Myocyte (in vitro differentiated cells): ENCODE data around the gene PTGER1. TPM values are rescaled to one million over a fixed set of nuclear protein-coding genes. Genes with fewer than 3 reads are reported as not detected.

Source experiments
- DNase-seq: peaks from one replicate; pipeline ENCODE4 v3.0.0-alpha.2; 2012; ENCODE audit warnings: low read depth
- total RNA-seq: library from RNA; depleted of rRNA; stranded (reverse); fragments of >200 nt; gene quantifications from 2 replicates; pipeline ENCODE4 v1.2.3, GENCODE V29; 2014

The PTGER1 gene
- total RNA-seq, 1 donor from 2014 or later: not detected

DNA sequence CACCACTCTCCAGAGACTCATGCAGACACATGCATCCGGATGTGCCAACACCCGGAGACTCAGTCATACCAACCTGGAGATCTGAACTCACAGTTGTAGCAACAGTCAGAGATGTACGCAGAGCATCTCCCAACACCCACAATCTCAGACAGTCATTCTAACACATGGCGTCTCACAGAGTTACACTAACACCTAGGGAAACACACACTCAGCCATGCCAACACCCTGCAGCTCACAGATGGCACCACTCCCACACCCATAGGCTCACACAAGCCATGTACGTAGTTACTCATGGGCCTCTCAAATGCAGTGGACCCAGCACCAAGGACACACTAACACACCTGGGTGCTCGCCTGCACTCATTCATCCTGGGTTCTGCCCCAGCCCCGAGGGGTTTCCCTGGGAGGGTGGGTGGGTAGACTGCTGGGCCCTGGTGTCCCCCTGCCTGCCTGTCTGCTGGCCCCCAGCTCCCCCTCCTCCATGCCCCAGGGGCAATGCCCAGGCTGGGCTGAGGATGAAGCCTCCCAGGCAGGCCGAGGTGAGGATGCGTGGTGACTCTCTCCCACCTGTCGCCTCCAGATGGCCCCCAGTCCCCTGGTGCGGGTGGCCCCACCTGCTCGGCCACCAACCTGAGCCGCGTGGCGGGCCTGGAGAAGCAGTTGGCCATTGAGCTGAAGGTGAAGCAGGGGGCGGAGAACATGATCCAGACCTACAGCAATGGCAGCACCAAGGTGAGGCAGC lies 32.1 kb downstream of the PTGER1 start:
- DNase-seq: no peak

DNA sequence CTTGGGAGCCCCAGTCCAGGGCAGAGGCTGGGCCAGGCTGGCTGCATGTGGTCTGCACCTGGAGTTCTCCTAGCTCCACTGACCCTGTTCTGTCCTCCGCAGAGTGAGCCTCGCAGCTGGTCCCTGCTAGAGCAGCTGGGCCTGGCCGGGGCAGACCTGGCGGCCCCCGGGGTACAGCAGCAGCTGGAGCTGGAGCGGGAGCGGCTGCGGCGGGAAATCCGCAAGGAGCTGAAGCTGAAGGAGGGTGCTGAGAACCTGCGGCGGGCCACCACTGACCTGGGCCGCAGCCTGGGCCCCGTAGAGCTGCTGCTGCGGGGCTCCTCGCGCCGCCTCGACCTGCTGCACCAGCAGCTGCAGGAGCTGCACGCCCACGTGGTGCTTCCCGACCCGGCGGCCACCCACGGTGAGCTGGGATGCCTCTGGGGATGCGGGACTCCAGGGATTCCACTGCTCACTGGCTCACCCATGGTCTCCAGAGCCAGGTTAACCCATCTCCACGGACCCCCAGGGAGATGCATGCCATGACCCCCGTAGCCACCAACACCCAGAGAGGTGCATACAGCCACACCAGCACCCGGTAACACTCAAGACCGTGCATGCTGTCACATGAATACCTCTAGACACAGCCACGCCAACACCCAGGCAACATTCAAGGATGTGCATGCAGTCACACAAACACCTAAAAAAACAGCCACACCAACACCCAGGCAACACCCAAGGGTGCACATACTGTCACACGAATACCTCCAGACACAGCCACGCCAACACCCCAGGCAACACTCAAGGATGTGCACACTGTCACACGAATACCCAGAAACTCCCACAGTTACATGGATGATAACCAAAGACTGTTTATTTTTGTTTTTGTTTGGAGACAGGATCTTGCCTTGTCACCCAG lies 33.9 kb downstream of the PTGER1 start:
- DNase-seq: no peak

DNA sequence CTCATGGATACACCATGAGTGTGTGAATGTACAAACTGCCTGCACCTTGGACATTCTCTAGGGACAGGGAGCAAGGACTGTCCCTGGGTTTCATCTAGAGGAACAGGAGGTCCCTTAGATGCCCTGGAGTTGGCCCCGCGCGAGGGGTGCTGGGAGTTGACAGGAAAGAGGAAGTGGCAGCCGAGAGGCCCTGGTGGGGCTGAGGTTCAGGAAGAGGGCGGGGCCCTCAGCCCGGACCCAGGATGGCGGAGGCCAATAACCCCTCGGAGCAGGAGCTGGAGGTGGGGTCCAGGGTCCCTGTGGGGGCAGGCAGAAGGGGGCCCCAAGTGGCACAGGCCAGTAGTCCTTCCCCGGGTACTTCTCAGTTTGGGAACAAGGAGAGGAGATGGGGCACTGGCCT lies 35.1 kb downstream of the PTGER1 start:
- DNase-seq: no peak

DNA sequence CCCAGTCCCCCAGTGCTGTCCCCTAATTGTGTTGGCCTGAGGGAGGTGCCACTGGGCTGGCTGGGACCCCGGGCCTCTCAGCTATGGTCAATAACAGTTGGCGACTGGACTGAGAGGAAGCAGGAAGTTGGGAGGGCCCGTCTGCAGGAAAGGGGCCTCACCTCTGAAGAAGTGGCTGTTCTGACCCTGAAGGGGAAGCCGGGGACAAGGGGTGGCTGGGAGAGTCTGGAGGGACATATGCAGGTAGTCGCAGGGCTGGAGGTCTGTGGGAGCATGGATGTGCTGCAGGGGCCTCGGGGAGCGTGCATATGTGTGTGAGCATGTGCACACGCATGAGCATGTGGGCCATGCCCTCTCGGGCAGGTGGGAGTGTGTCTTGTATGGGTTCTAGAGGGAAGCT lies 36.1 kb downstream of the PTGER1 start:
- no peak for DNase-seq

DNA sequence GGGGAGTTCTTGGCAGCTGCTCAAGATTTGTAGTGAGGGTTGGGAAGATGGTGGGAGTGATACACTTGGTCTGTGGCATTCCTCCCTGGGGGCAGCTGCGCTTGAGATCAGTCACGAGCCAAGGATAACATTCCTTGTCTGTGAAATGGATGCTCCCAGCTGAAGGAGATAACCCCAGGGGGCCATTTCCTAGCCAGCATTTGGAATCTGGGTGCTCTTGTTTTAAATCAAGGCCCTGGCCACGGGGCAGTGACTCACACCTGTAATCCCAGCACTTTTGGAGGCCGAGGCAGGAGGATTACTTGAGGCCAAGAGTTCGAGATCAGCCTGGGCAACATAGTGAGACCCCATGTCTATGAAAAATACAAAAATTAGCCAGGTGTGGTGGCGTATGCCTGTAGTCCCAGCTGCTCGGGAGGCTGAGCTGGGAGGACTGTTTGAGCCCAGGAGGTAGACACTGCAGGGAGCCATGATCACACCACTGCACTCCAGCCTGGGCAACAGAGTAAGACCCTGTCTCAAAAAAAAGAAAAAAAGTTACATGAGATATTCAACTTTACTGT lies 37.5 kb downstream of the PTGER1 start:
- no peak for DNase-seq

DNA sequence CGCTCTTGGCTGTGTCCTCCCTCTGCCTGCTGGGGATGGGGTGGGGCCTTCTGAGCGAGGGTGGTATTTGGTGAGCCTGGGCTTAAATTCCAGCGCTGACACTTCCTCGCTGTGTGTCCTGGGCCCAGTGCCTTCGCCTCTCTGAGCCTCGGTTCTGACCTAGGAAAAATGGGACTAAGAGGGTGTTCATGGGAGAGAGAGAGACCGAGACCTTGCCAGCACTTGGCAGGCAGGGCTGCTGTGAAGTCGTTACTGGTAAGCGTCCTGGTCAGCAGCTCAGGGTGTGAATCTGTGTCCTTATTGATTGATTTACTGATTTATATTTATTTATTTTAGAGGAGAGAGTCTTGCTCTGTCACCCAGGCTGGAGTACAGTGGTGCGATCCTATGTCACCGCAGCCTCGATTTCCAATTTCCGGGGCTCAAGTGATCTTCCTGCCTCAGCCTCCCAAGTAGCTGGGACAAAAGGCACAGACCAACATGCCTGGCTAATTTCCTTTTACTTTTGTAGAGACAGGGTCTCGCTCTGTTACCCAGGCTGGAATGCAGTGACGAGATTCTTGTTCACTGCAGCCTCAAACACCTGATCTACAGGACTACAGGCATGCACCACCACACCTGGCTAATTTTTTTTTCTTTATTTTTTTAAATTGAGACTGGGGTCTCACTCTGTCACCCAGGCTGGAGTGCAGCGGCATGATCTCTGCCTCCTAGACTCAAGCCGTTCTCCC lies 39.7 kb downstream of the PTGER1 start:
- no peak for DNase-seq

DNA sequence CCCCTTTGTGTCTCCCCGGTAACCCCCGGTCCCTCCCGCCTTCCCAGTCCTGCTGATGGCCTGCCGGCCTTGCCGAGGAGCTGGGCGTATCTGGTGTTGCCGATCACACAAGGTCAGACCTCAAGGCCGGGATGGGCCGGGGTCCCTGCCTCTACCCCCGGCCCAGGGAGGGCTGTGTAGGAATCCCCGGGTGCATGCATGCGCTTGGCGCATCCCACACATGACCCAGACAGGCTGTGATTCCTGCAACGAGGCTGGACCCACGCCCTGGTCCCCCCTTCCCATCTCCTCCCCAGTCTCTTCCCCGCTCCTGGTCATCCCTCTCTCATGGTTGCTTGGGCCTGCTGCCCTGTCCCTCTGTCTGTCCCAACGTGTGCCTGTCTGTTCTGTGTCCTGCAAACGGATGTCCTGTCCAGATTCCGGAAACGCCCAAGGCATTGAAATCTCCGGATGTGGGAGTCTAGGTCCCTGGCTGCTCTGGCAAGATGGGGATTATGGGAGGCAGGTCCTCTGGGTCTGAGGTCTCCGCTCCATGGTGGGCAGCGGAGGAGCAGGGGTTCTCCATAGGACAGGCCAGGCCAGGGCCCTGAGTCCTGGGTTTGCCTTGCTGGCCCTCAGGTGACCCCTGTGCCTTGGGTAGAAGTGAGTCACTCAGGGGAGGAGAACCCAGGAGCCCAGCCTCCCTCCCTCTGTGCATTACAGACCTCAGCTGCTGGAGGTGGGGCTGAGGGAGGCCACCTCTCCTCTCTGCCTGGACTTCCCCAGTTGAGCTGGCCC lies 40.4 kb downstream of the PTGER1 start:
- DNase-seq: peak; percentile 66

DNA sequence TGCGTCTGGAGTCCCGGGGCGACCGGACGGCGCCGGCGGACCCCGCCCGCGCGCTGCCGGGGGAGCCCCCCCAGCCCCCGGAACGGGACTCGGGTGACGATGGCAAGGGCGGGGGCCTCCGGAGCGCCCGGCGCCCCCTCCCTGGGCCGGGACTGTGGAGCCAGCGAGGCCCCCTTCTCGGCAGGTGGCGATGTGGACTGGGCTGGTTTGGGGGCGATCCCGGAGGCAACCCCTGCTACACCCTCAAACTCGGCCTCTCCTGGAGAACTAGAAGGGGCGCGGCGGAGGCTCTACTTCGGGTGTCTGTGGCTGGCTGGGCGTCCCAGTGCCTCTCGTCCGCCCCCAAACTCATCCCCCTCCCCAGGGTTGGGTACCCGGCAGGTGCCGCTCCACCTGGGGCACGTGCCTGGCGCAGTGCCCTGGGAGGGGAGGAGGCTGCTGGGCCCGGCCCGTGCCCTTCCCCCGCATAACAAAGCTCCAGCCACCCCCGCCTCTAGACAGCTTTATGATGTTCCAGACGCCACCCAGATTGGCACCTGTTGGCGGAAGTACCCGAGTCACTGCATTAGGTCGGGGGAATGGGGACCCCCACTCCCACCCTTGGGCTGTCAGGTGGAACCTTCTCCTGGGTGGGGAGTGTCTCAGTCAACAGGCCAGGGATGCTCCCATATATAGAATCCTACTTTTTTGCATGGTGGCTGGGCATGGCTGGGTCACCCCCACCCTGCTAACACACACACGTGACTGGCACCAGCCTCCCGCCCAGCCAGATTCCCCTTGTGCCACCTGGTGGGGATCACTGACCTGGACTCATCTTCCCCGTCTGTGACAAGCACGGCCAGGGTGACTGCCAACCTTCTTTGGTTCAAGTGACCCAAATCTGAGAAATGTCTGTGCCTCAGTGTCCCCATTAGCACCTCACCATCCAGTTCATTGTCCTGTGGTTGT lies 41.3 kb downstream of the PTGER1 start:
- peak; percentile 18 for DNase-seq

DNA sequence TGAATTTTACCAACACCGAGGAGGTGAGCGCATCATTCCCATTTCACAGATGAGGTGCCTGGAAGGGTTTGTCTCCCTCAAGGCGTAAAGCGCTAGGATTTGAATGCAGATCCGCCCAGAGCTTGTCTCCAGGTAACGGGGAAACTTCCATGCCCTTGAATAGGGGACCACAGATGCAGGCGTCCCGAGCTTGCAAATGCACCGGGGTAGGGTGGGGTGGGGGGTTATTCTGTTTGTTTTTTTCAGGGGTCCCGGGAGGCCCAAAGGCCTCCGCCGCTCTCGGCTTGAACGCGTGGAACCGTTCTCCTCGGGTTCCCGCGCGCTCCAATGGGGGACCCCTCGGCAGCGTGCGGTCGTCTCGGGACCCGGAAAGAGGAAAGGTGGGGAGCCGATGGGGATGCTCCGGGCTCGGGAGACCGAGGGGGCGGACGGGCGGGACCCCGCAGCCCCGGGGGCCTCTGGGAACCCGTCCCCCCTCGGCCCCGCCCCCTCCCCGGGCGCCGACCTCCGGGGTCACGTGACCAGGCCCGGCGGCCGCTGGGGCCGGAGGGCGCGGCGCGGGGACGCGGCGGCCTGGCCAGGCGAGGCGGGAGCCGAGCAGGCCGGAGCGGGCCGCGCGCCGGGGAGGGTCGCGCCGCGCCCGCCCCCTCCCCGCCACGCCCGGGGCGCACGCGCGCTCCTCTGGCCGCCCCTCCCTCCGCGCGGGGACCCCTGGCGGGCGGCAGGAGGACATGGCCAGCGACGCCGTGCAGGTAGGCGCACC lies 42.2 kb downstream of the PTGER1 start, which contains the start of gene PKN1:
Gene PKN1 (plus strand): TSS at position 516 of the 763 bp plus-strand sequence. CDS start 216 bp downstream, at position 732.
- DNase-seq: peak; percentile 58

DNA sequence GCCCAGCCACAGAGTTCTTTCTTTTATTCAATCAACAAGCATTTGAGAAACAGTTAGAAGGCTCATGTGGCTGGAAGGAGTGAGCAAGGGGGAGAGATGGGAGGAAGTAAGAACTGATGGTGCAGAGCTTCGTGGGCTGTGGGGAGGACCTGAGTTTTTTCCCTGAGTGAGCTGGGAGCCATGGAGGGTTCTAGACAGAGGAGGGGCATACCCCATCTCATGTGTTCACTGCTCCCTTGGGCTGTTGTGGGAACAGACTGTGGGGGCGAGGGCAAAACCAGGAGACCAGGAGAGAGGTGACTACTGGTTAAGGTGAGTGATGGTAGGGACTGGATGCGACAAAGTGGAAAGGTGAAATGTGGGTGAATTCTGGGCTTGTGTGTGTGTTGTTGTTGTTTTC lies 44.4 kb downstream of the PTGER1 start:
- DNase-seq: no peak

DNA sequence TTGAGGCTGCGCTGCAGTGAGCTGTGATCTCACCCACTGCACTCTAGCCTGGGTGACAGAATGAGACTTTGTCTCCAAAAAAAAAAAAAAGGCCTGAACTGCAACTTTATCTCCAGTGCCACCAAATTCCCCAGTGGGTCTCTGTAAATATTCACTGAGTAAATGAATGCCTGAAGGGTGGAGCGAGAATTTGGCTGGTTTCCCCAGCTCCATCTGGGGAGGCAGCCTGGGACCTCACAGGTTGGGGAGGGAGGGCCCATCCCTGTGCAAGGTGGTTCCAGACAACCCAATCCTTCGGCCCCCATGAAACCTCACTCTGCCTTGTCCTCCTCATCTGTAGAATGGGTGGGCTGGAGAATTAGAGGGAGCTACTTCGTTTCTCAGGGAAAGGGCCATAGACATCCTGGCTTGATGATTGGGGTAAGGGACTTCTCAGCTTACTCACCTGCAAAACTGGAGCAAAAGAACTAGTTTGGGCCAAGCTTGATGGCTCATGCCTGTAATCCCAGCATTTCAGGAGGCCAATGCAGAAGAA lies 46.2 kb downstream of the PTGER1 start:
- no peak for DNase-seq

DNA sequence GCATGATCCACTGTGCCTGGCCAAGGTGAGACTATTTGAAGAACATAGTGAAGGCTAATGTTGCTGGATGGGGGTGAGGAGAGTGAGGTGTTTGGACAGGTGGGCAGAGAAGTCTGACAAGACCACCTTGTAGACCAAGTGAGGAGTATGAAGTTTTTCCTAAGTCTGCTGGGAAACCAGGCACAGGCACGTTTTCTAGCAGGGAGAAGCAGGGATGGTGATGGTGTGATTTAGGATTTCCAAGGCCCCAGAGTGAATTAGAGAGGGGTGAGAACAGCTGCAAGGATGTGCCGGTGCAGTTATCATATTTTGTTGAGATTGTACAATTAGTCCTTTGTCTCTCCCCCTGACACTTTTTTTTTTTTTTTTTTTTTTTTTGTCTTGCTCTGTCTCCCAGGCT lies 47.7 kb downstream of the PTGER1 start:
- no peak for DNase-seq

DNA sequence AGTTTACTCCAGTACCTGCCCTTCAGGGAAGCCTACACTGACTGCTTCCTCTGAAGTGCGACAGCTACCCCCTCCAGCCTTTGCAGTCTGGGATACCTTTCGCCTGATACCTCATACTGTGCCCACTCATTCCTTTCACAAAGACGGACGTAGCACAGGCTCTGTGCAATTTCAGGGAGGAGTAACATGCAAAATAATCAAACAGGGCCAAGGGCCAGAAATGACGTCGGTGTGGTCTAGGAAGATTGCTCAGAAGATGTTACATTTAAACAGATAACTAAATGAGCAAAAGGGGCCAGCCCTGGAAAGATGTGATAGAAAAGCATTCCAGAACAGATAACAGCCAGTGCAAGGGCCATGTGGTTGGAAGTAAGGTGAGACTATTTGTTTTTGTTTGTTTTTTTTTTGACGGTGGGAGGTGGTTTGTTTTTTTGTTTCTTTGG lies 49.4 kb downstream of the PTGER1 start:
- DNase-seq: no peak

Other genes with a start within 250 kb of the PTGER1 start
- 32.5 and 85.6 TPM in 2 replicates for gene ADGRE5, start 93.9 kb downstream of the PTGER1 start, total RNA-seq
- 63.4 and 73.0 TPM in 2 replicates for gene DDX39A, start 56.0 kb downstream of the PTGER1 start, total RNA-seq
- gene PKN1, start 42.0 kb downstream of the PTGER1 start, total RNA-seq: 91.8 and 94.9 TPM in 2 replicates
- gene GIPC1, start 20.8 kb upstream of the PTGER1 start, total RNA-seq: 129 and 141 TPM in 2 replicates
- gene DNAJB1, start 43.0 kb upstream of the PTGER1 start, total RNA-seq: 53.2 and 61.1 TPM in 2 replicates
- gene TECR, start 54.2 kb upstream of the PTGER1 start, total RNA-seq: 103 TPM in 2 replicates
- 256 and 328 TPM in 2 replicates for gene NDUFB7, start 96.7 kb upstream of the PTGER1 start, total RNA-seq
- gene CLEC17A, start 107.7 kb upstream of the PTGER1 start, total RNA-seq: not detected in 2 replicates
- gene ADGRE3, start 199.5 kb upstream of the PTGER1 start, total RNA-seq: not detected in 2 replicates
- 25.3 and 34.8 TPM in 2 replicates for gene ZNF333, start 214.7 kb upstream of the PTGER1 start, total RNA-seq